NCI-H748 treated with DMSO at 0.1 percent for 48 hours (cell line): Measurements from ENCODE around the gene SBF1.
"Not testable (repeated sequence)": the region's sequence is repeated elsewhere in the genome, so short reads cannot be mapped to it uniquely, and the experiment has no call there.

Experiments
- DNase-seq: peaks from one replicate; lab custom pipeline; 2025; lab: John Stamatoyannopoulos, UW

SBF1 gene

GRCh38 chr22:50425179-50425916 is 49.5 kb downstream of the SBF1 start:
- DNase-seq: no peak

GRCh38 chr22:50423956-50424355 is 50.9 kb downstream of the SBF1 start:
- DNase-seq: no peak

- DNase-seq: no peak
Observed at GRCh38 chr22:50422961-50423815, 51.6 kb downstream of the SBF1 start.

- no peak for DNase-seq
Observed at GRCh38 chr22:50422046-50422445, 52.8 kb downstream of the SBF1 start.

GRCh38 chr22:50420581-50420980 is 54.3 kb downstream of the SBF1 start:
- no peak for DNase-seq

- DNase-seq: no peak
Observed at GRCh38 chr22:50420015-50420414, 54.8 kb downstream of the SBF1 start.

GRCh38 chr22:50419116-50419515 is 55.7 kb downstream of the SBF1 start:
- no peak for DNase-seq

- DNase-seq: no peak
Observed at GRCh38 chr22:50418624-50419023, 56.2 kb downstream of the SBF1 start.

- no peak for DNase-seq
Observed at GRCh38 chr22:50417411-50418210, 57.2 kb downstream of the SBF1 start.

GRCh38 chr22:50416996-50417395 is 57.8 kb downstream of the SBF1 start:
- DNase-seq: no peak

- DNase-seq: no peak
Observed at GRCh38 chr22:50415426-50415825, 59.4 kb downstream of the SBF1 start.

GRCh38 chr22:50414476-50415248 is 60.2 kb downstream of the SBF1 start:
- DNase-seq: no peak

GRCh38 chr22:50408954-50409353 is 65.9 kb downstream of the SBF1 start:
- not testable (repeated sequence) for DNase-seq

- no peak for DNase-seq
Observed at GRCh38 chr22:50408311-50408710, 66.5 kb downstream of the SBF1 start.

- no peak for DNase-seq
Observed at GRCh38 chr22:50406416-50407170, 68.2 kb downstream of the SBF1 start.

- DNase-seq: no peak
Observed at GRCh38 chr22:50403701-50404101, 71.1 kb downstream of the SBF1 start.

GRCh38 chr22:50401907-50402306 is 72.9 kb downstream of the SBF1 start:
- no peak for DNase-seq

GRCh38 chr22:50400931-50401330 is 73.9 kb downstream of the SBF1 start:
- DNase-seq: no peak

- DNase-seq: no peak
Observed at GRCh38 chr22:50400406-50400805, 74.4 kb downstream of the SBF1 start.

GRCh38 chr22:50399751-50400331 is 75.0 kb downstream of the SBF1 start:
- no peak for DNase-seq
